ENCODE results near the gene SLC26A4.

SLC26A4 gene

GRCh38 chr7:107661081-107661864, 645 bp downstream of the SLC26A4 start:
- H3F3A ChIP-seq (ENCODE audit: insufficient read depth), result no peaks in the 10 kb centered on the region
- no peak overlapping the region for H2AFZ ChIP-seq (ENCODE audit: low read depth, low read length, severe bottlenecking)
- peak overlapping the region; percentile 39 for H3K4me2 ChIP-seq (ENCODE audit: low read depth, low read length, poor library complexity, severe bottlenecking)
- no peaks in the 10 kb centered on the region for H3K27me3 ChIP-seq (ENCODE audit: low read length)
- TF ChIP-seq, protein P1, sequence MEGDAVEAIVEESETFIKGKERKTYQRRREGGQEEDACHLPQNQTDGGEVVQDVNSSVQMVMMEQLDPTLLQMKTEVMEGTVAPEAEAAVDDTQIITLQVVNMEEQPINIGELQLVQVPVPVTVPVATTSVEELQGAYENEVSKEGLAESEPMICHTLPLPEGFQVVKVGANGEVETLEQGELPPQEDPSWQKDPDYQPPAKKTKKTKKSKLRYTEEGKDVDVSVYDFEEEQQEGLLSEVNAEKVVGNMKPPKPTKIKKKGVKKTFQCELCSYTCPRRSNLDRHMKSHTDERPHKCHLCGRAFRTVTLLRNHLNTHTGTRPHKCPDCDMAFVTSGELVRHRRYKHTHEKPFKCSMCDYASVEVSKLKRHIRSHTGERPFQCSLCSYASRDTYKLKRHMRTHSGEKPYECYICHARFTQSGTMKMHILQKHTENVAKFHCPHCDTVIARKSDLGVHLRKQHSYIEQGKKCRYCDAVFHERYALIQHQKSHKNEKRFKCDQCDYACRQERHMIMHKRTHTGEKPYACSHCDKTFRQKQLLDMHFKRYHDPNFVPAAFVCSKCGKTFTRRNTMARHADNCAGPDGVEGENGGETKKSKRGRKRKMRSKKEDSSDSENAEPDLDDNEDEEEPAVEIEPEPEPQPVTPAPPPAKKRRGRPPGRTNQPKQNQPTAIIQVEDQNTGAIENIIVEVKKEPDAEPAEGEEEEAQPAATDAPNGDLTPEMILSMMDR (IDR thresholded peaks at IDR 0.05; ENCODE audit: insufficient read depth, low read length, poor library complexity, severe bottlenecking), result no peak
- TF ChIP-seq EZH2phosphoT487 (conservative IDR thresholded peaks at IDR 0.05; ENCODE audit: low read length), result no peak
- no peaks in the 10 kb centered on the region for H3K36me3 ChIP-seq (ENCODE audit: low read length)
- H3K9ac ChIP-seq (ENCODE audit: low read length), result no peak overlapping the region
- H3K9me3 ChIP-seq (ENCODE audit: insufficient read depth, low read length), result no peaks in the 10 kb centered on the region
- H3K4me3 ChIP-seq (ENCODE audit: insufficient read depth, low read length, poor library complexity, severe bottlenecking), result no peak overlapping the region
- H4K20me1 ChIP-seq (ENCODE audit: low read depth, low read length), result no peaks in the 10 kb centered on the region
- no peak overlapping the region for H3K27ac ChIP-seq (ENCODE audit: low read depth, low read length)
- H3K9me2 ChIP-seq (replicated peaks; ENCODE audit: insufficient read depth, low read length), result no peaks in the 10 kb centered on the region
- no peaks in the 10 kb centered on the region for H3K79me2 ChIP-seq (ENCODE audit: insufficient read depth, low read length)

DNA sequence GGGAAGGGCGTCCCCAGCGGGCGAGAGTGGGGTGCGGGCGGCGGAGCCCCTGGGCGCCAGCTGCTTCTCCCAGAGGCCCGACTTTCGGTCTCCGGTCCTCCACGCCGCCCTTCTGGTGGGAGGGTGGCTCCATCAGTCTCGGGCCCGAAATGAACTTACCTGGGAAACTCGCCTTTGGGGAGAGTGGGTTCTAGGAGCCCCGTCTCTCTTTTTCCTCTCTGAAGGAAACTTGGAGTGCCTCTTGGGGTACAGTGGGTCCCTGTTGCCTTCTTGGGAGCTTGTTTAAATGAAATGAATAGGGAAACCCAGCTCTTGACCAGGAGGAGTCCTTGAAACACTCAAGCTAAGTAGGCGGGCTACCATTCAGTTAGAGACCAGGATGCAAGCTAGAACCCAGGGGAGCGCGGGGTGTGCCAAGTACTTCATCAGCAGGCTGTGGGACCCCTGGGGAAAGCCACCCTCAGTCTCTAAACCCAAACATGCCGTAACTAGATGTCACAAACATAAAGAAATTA, 1.3 kb downstream of the SLC26A4 start:
- no peaks in the 10 kb centered on the region for H3F3A ChIP-seq (ENCODE audit: insufficient read depth)
- peak overlapping the region; percentile 39 for H3K4me2 ChIP-seq (ENCODE audit: low read depth, low read length, poor library complexity, severe bottlenecking)
- no peak overlapping the region for H3K4me3 ChIP-seq (ENCODE audit: insufficient read depth, low read length, poor library complexity, severe bottlenecking)
- TF ChIP-seq, protein P1 (IDR thresholded peaks at IDR 0.05; ENCODE audit: insufficient read depth, low read length, poor library complexity, severe bottlenecking), result no peak
- TF ChIP-seq EZH2phosphoT487 (conservative IDR thresholded peaks at IDR 0.05; ENCODE audit: low read length), result no peak
- H3K9ac ChIP-seq (ENCODE audit: low read length), result no peak overlapping the region
- H3K27ac ChIP-seq (ENCODE audit: low read depth, low read length), result no peak overlapping the region
- no peak overlapping the region for H2AFZ ChIP-seq (ENCODE audit: low read depth, low read length, severe bottlenecking)
- H3K79me2 ChIP-seq (ENCODE audit: insufficient read depth, low read length), result no peaks in the 10 kb centered on the region
- no peaks in the 10 kb centered on the region for H3K9me2 ChIP-seq (replicated peaks; ENCODE audit: insufficient read depth, low read length)
- H3K36me3 ChIP-seq (ENCODE audit: low read length), result no peaks in the 10 kb centered on the region
- H4K20me1 ChIP-seq (ENCODE audit: low read depth, low read length), result no peaks in the 10 kb centered on the region
- no peaks in the 10 kb centered on the region for H3K27me3 ChIP-seq (ENCODE audit: low read length)
- H3K9me3 ChIP-seq (ENCODE audit: insufficient read depth, low read length), result no peaks in the 10 kb centered on the region

DNA sequence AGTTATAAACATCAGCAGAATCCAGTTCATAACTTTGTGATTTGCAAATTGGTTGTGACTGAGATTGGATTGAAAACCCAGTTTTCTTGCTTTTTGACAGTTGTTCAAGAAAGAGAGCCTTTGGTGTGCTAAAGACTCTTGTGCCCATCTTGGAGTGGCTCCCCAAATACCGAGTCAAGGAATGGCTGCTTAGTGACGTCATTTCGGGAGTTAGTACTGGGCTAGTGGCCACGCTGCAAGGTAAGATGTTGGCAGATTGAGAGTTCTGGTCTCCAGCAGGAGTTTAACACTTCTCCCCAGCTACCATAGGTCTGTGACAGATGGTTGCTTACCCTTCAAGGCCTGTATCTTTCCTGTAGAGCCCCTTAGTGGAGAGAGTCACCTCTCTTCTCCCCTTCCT, 2.6 kb downstream of the SLC26A4 start:
- H3K36me3 ChIP-seq (ENCODE audit: low read length), result no peaks in the 10 kb centered on the region
- H3K9me2 ChIP-seq (replicated peaks; ENCODE audit: insufficient read depth, low read length), result no peaks in the 10 kb centered on the region
- no peak overlapping the region for H2AFZ ChIP-seq (ENCODE audit: low read depth, low read length, severe bottlenecking)
- no peak overlapping the region for H3K4me2 ChIP-seq (ENCODE audit: low read depth, low read length, poor library complexity, severe bottlenecking)
- no peak overlapping the region for H3K9ac ChIP-seq (ENCODE audit: low read length)
- no peaks in the 10 kb centered on the region for H3F3A ChIP-seq (ENCODE audit: insufficient read depth)
- no peak overlapping the region for H3K4me3 ChIP-seq (ENCODE audit: insufficient read depth, low read length, poor library complexity, severe bottlenecking)
- no peaks in the 10 kb centered on the region for H4K20me1 ChIP-seq (ENCODE audit: low read depth, low read length)
- H3K27ac ChIP-seq (ENCODE audit: low read depth, low read length), result no peak overlapping the region
- H3K27me3 ChIP-seq (ENCODE audit: low read length), result peaks cover 5% of the 10 kb centered on the region; the same call in 1 of the 2 replicates
- no peaks in the 10 kb centered on the region for H3K9me3 ChIP-seq (ENCODE audit: insufficient read depth, low read length)
- no peaks in the 10 kb centered on the region for H3K79me2 ChIP-seq (ENCODE audit: insufficient read depth, low read length)
- no peak for TF ChIP-seq EZH2phosphoT487 (conservative IDR thresholded peaks at IDR 0.05; ENCODE audit: low read length)
- TF ChIP-seq, protein P1 (IDR thresholded peaks at IDR 0.05; ENCODE audit: insufficient read depth, low read length, poor library complexity, severe bottlenecking), result no peak

Data from SU-DHL-6 (cell line).